ELF-1 (cell line): ENCODE measurements around the gene PAX6.

Experiments used
- DNase-seq: peaks from one replicate; pipeline ENCODE4 v3.0.0-alpha.2; 2016; ENCODE audit warnings: low read depth, low spot score

Gene PAX6

DNA sequence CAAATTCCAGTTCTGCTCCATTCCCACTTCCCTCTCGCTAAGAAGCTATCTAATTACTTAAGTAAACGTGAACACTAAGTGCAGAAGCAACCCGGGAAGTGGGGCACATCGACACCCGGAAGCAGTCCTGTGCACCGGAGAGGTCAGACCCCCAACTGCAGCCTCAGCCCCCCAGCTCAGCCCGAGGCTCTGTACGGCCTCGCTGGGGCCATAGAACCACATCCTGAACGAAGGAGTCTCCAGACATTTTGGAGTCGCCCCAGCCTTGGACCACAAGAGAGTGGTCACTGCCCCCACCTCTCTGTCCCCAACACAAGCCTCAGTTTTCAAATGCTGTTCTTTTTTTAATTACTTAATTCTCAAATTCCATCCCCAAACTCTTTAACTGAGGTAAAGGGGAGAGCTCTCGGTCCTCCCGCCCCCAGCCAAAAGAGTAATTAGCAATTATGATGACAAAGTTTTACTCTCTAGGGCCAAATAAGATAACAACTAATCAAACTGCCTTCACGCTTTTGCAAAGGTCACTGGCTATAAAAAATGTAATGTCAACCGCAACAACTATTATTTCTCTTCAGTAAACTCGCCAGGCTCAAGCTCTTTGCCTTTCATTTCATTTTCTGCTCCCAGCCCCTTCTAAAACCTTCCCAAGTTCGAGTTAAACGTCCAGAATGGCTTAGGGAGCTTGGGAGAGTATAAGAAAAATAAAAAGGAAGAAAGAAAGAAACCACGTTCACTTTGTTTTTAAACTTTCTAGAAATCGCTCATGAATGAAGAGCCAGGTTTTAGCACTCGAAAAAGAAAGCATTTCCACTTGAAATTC lies 2.2 kb downstream of the PAX6 start:
- DNase-seq, result peak; percentile 16

- peak; percentile 4 for DNase-seq
These were observed 3.1 kb downstream of the PAX6 start for GRCh38 chr11:31807799-31808667.

DNA sequence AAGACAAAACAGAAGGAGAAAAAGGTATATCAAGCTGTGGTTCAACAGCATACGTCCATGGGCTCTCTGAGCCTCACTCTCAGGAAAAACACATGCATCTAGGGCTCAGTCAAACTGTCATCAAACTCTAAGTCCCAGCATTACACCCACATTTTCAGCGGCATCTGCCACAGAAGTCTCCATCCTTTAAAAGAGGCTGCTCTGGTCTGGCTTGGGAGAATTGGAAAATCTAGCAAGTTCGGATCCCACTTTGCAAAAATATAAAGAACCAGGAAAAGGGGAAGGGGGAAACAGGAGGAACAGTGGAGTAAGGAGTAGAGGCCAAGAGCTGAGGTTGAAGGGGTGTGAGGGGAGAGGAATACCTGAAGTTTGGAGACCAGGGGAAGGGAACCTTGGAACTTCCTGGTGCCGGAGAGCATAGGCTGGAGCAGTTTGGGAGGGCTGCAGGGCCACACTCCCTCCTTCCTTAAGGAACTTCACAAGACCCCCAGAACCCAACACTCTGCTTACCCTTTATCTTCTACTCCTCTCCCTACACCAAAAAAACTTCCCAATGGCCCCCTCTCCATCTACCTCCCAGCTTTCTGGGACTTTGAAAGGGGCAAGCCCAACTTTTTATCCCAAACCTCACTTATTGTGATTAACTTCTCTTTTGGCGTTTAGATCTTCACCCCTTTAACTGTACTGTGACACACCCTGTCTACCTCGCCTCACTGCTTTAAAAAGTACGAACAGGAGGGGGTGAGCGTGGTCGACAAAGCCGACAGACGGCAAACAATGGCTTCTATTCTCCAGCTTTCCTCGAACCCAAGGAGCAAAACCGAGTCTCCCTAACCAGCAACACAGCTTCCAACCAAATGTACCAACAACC lies 4.0 kb downstream of the PAX6 start:
- DNase-seq, result peak; percentile 47

- DNase-seq, result peak; percentile 14
These were observed 4.8 kb downstream of the PAX6 start for GRCh38 chr11:31806186-31806927.

DNA sequence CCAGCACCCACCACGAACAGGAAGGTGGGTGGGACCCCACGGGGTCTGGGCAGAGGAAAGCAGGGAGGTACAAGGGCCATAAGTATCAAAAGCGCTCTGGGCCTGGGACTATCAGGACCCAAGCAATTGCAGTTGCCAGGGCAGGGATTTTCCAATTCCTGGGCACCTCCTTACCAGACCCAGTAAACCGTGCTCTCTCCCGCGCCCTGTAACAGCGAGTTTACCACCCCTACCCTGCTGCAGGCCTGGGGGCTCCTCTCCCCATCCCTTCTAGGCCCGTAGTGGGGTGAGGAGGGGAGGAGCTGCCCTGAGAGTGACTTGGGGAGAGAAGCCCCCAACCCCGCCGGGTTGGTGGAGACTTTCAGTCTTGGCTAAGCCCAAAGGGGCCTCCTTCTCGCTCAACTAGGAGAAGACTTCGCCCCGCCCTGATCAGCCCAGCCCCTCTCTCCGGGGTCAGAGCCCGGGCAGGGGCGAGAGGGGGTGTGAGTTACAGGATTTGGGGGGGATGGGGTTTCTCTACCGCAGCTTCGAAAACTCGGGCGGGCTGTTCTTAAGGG lies 5.4 kb downstream of the PAX6 start:
- DNase-seq, result peak; percentile 48

GRCh38 chr11:31805037-31805628 lies 6.0 kb downstream of the PAX6 start:
- DNase-seq, result peak; percentile 54

DNA sequence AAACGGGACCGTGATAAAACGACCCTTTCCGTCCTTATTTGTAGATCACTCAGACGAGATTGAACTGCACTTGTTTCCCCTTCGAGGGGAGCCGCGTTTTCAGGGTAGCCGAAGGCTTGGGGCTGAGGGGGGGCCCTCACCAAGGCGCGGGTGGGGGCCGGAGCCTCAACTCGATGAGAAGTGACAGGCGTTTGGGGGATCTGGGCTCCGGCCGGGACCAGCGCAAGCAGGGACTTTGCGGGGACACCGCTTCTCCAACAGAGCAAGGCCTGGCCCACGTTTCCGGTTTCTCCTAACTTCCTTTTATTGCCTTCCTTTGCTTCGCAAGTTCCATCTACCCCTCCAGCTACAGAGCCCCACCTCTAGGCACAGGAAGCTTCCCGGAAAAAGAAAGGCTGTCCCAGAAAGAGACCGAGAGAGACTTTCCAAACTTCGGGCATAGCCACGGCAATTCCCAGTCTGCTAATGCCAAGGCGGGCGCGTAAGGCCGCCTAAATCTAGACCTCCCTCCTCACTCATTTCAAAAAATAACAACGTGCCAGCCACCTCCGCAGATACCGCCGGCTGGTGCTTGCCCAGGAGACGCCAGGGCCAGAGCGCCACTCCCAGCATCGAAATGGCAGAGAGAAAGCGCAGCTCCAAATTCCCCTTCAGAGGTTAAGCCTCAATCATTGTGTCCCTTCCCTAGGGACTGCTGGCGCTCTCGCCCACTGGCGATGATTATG lies 6.6 kb downstream of the PAX6 start:
- DNase-seq, result peak; percentile 45

- peak; percentile 32 for DNase-seq
These were observed 7.3 kb downstream of the PAX6 start for GRCh38 chr11:31803813-31804311.

GRCh38 chr11:31802990-31803812 lies 7.9 kb downstream of the PAX6 start:
- DNase-seq, result peak; percentile 53

DNA sequence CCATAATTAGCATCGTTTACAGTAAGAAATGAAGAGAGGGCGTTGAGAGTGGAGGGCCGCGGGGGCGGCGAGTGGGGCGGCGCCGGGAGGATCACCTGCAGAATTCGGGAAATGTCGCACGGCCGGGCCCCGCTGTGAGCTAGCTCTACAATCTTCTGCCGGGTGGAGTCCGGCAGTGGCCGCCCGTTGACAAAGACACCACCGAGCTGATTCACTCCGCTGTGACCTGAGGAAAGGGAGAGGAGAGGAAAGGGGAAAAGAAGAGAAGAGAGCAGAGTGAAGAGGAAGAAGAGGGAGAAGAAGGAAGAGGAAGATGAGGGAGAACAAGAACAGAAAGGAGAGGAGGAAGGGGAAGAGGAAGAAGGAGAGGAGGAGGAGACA lies 8.5 kb downstream of the PAX6 start:
- peak; percentile 15 for DNase-seq

- DNase-seq, result no peak
These were observed 9.0 kb downstream of the PAX6 start for GRCh38 chr11:31802000-31802551.

- peak; percentile 18 for DNase-seq
These were observed 9.8 kb downstream of the PAX6 start for GRCh38 chr11:31801298-31801702.

- peak; percentile 18 for DNase-seq
These were observed 10.5 kb downstream of the PAX6 start for GRCh38 chr11:31800398-31801265.

DNA sequence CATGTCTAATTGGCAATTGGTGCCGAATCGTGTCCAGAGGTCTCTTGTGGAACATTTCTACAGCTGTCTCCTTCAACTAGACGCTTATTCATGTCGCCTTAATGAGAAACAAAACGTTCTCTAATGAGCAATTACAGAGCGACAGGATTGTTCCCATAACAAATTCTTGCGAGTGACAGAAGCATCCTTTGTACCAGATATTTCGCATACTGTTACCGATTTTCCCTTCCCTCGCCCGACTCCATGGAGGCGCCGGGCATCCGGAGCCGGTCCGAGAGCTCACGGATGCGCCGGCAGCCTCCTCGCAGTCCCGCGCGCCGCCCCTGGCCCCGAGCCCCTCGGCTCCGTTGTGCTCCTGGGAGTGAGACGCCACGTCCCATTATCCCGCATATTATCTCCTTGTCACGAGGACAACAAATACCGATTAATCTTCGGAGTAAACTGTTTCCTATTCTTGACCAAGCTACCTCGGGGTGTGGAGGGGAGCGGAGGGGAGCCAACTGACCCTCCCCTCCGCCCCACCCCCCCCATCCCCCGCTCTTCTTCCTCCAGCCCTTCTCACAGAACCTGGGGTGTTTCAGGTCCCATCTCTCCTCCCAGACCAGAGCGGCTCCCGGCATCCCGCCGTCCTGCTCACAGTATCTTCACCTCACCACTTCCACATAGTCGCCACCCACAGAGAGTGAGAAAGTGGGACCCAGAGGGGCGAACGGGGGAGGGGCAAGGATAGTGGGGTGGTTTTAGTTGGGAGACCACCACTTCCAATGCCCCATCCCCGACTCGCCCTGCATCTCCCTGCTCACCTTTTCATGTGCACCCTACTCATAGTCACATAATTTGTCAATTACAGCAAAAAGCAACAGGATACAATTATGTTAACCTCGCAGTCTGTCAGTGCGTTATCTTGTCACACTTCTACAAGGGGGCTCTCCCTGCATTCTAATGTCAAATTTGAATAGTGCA lies 11.4 kb downstream of the PAX6 start:
- DNase-seq, result peak; percentile 13

- DNase-seq, result peak; percentile 86
These were observed 12.3 kb downstream of the PAX6 start for GRCh38 chr11:31798554-31799434.
